Gastrocnemius medialis (tissue), 4 donors: ENCODE results near the gene CDSN.

ENCODE experiments used
- CTCF ChIP-seq, 5 experiments: fragments of 450-650 bp in 3 of 5; fragments of 200-600 bp in 2 of 5; sonication (generic) in 2 of 5; IDR thresholded peaks in 4 of 5; conservative IDR thresholded peaks in 1 of 5; 1 replicate in 4 of 5; 2 replicates in 1 of 5; pipeline ENCODE4 v1.5.1; 2016 to 2019; ENCODE audit warnings: antibody characterized with exemption in 5 of 5, mild to moderate bottlenecking in 3 of 5, moderate library complexity in 3 of 5
- POLR2A ChIP-seq, 2 donors: fragments of 450-650 bp; IDR thresholded peaks; one replicate each; pipeline ENCODE4 v1.6.1; 2017; ENCODE audit warnings: antibody characterized with exemption in 2 of 2, mild to moderate bottlenecking in 2 of 2, moderate library complexity in 2 of 2

- TF ChIP-seq POLR2A (IDR thresholded peaks at IDR 0.05) (no peak), CTCF (IDR thresholded peaks at IDR 0.05 in 4 of 5, conservative IDR thresholded peaks at IDR 0.05 in 1 of 5) (peak; percentile 74 to 82 (median 81))
Measured at GRCh38 chr6:31087494-31088089, 32.7 kb downstream of the CDSN start.
